Measurements from ENCODE around the gene SLC17A3.

DNA sequence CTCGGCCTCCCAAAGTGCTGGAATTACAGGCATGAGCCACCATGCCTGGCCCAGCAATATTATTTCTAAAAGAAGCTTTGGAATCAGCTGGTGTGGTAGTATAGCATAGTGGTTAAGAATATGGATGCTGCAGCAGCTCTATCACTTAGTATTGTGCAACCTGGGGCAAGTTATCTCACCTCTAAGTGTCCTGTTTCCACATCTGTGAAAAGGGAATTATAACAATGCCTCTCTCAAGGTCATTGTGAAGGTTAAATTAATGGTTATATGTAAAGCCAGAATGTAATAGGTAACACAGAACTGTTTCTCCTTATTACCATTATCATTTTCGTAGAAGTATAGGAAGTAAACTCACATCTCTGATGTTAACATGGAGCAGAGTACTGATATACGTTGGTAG is 42.3 kb upstream of the SLC17A3 start:
- no peak for TF ChIP-seq POLR2AphosphoS5 (IDR thresholded peaks at IDR 0.05; ENCODE audit: insufficient read depth, low read depth, low read length)
- TF ChIP-seq CTCF (IDR thresholded peaks at IDR 0.05; ENCODE audit: extremely low read depth in 1 of 2, insufficient read depth in 1 of 2, low read depth in 1 of 2, low read length in 2 of 2) = no peak
- no peak for TF ChIP-seq JUN (IDR thresholded peaks at IDR 0.05; ENCODE audit: borderline replicate concordance, insufficient read depth, insufficient read length, low read depth)
- TF ChIP-seq MAX (IDR thresholded peaks at IDR 0.05; ENCODE audit: insufficient read depth, insufficient read length) = no peak
- TF ChIP-seq POLR2A (IDR thresholded peaks at IDR 0.05; ENCODE audit: low read depth, low read length) = no peak
